ENCODE results near the gene FAM193B.

The FAM193B gene

DNA sequence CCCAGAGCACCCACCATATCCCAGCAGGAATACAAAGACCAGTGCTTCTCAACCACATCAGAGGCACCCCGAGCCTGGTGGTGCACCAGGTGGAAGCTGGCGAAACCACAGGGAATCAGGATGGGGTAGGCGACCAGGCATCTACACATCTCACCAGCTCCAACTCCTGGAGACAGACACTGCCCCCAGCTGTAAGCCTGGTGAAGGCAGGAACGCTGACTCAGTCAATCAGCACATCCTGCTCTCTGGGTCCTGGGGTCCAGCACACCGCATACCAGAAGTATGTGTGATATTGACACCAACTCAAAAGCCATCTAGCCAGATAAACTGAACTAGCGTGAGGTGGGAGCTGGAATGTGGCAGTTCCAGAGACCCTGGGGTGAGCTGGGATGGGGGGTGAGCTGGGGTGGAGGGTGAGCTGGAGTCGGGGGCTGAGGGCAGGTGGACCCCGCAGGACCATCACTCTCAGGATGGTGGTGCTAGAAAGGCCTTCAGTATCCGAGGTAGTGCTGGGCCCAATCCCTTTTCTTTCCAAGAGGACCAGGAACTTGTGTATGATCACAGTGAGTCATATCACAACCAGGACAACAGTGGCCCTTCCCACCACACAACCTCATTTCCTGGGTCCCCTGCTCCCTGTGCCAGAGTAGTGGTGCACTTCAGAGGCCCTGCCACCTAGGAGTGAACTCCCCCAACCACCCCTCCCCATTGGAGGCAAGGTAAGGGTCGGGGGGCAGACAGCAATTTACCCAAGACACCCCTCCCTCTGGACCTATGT is 83.4 kb downstream of the FAM193B start:
- no peak for DNase-seq (ENCODE audit: low spot score)
